GM23338 (cell line): ENCODE measurements around the gene FLRT2. TPM values are rescaled to one million over a fixed set of nuclear protein-coding genes. Genes with fewer than 3 reads are reported as not detected.

Experiments
- ATAC-seq: fragments of 200-7000 bp; cut with Tn5 transposase; 3 replicates; pipeline ENCODE4 v1.9.1; 2020
- DNase-seq: peaks from one replicate; pipeline ENCODE4 v3.0.0-alpha.2; 2015; ENCODE audit warnings: low spot score
- H2AFZ ChIP-seq: fragments of 200-600 bp; sonication (generic); 2 replicates; pipeline ENCODE4 v1.8.0; 2016; ENCODE audit warnings: antibody characterized with exemption, mild to moderate bottlenecking, moderate library complexity
- H3F3A ChIP-seq: fragments of 200-600 bp; sonication (generic); replicated peaks from 2 replicates; pipeline ENCODE4 v1.8.0; 2017; ENCODE audit warnings: antibody characterized with exemption, mixed run types, low read depth
- H3K27ac ChIP-seq: fragments of 200-600 bp; sonication (generic); 2 replicates; pipeline ENCODE4 v1.6.1; 2016; ENCODE audit warnings: low read depth
- H3K27me3 ChIP-seq: fragments of 200-600 bp; sonication (generic); 2 replicates; pipeline ENCODE4 v1.8.0; 2016; ENCODE audit warnings: mild to moderate bottlenecking, mixed run types, moderate library complexity; ENCODE audit not compliant: insufficient read depth
- H3K36me3 ChIP-seq: fragments of 200-600 bp; sonication (generic); 2 replicates; pipeline ENCODE4 v1.8.0; 2016; ENCODE audit warnings: mild to moderate bottlenecking; ENCODE audit not compliant: insufficient read depth
- H3K4me1 ChIP-seq: fragments of 200-600 bp; sonication (generic); 2 replicates; pipeline ENCODE4 v1.8.0; 2016; ENCODE audit warnings: mild to moderate bottlenecking, moderate library complexity; ENCODE audit not compliant: insufficient read depth
- H3K4me2 ChIP-seq: fragments of 200-600 bp; sonication (generic); 2 replicates; pipeline ENCODE4 v1.7.1; 2017; ENCODE audit warnings: mixed run types
- H3K4me3 ChIP-seq: fragments of 200-600 bp; sonication (generic); 2 replicates; pipeline ENCODE4 v1.6.1; 2016; ENCODE audit warnings: mixed run types
- H3K79me2 ChIP-seq: fragments of 200-600 bp; sonication (generic); replicated peaks from 2 replicates; pipeline ENCODE4 v1.8.0; 2017; ENCODE audit warnings: mild to moderate bottlenecking; ENCODE audit not compliant: insufficient read depth
- H3K9me2 ChIP-seq: fragments of 200-600 bp; sonication (generic); 2 replicates; pipeline ENCODE4 v1.8.0; 2017; ENCODE audit not compliant: insufficient read depth
- H4K20me1 ChIP-seq: fragments of 200-600 bp; sonication (generic); replicated peaks from 2 replicates; pipeline ENCODE4 v1.8.0; 2017; ENCODE audit warnings: mild to moderate bottlenecking; ENCODE audit not compliant: insufficient read depth
- H3K27ac Mint-ChIP-seq: 2 replicates; pipeline ENCODE4 v1.8.0; 2020; ENCODE audit warnings: inconsistent platforms, mild to moderate bottlenecking, moderate library complexity, mixed read lengths
- H3K27me3 Mint-ChIP-seq: 3 replicates; pipeline ENCODE4 v1.8.0; 2022; ENCODE audit warnings: low read depth, mild to moderate bottlenecking, moderate library complexity, mixed read lengths, inconsistent platforms; ENCODE audit not compliant: insufficient read depth, poor library complexity
- H3K36me3 Mint-ChIP-seq: 3 replicates; pipeline ENCODE4 v1.8.0; 2021; ENCODE audit warnings: low read depth, mild to moderate bottlenecking, inconsistent platforms, moderate library complexity, mixed read lengths
- H3K4me1 Mint-ChIP-seq: 3 replicates; pipeline ENCODE4 v1.8.0; 2020; ENCODE audit warnings: mild to moderate bottlenecking, inconsistent platforms, mixed read lengths
- H3K4me3 Mint-ChIP-seq: 3 replicates; pipeline ENCODE4 v1.8.0; 2021; ENCODE audit warnings: moderate library complexity, mild to moderate bottlenecking, inconsistent platforms, mixed read lengths
- H3K9me3 Mint-ChIP-seq: 3 replicates; pipeline ENCODE4 v1.8.0; 2020; ENCODE audit warnings: moderate library complexity, mild to moderate bottlenecking, inconsistent platforms, mixed read lengths
- CREB1 ChIP-seq: fragments of 250-450 bp; sonication (Bioruptor Pico); IDR thresholded peaks from 2 replicates; pipeline ENCODE4 v1.5.0; 2020; ENCODE audit warnings: low read depth, mild to moderate bottlenecking, moderate library complexity
- EZH2 ChIP-seq: fragments of 200-600 bp; sonication (generic); IDR thresholded peaks from one replicate; pipeline ENCODE4 v1.8.0; 2017; ENCODE audit warnings: antibody characterized with exemption, mild to moderate bottlenecking, low read depth; ENCODE audit not compliant: unreplicated experiment
- EZH2phosphoT487 ChIP-seq: fragments of 200-600 bp; sonication (generic); IDR thresholded peaks from one replicate; pipeline ENCODE4 v1.8.1; 2018; ENCODE audit warnings: antibody characterized with exemption; ENCODE audit not compliant: unreplicated experiment
- JUNB ChIP-seq: IDR thresholded peaks from one replicate; pipeline ENCODE4 v1.6.1; 2016; ENCODE audit warnings: antibody characterized with exemption; ENCODE audit not compliant: unreplicated experiment
- NANOG ChIP-seq: IDR thresholded peaks from 2 replicates; pipeline ENCODE4 v1.6.1; 2016; ENCODE audit warnings: antibody characterized with exemption, borderline replicate concordance
- POLR2AphosphoS5 ChIP-seq: IDR thresholded peaks from 2 replicates; pipeline ENCODE4 v1.6.1; 2016; ENCODE audit warnings: antibody characterized with exemption, low read depth
- STAT1 ChIP-seq: IDR thresholded peaks from one replicate; pipeline ENCODE4 v1.6.1; 2016; ENCODE audit warnings: antibody characterized with exemption; ENCODE audit not compliant: unreplicated experiment
- ZNF114 ChIP-seq: fragments of 250-450 bp; sonication (Bioruptor Pico); IDR thresholded peaks from 2 replicates; pipeline ENCODE4 v1.5.0; 2020; ENCODE audit warnings: mild to moderate bottlenecking, moderate library complexity
- ZNF331 ChIP-seq: fragments of 250-450 bp; sonication (Bioruptor Pico); IDR thresholded peaks from 2 replicates; pipeline ENCODE4 v1.5.0; 2020; ENCODE audit warnings: low read depth, mild to moderate bottlenecking, moderate library complexity
- ZNF462 ChIP-seq: fragments of 250-450 bp; sonication (Bioruptor Pico); IDR thresholded peaks from 2 replicates; pipeline ENCODE4 v1.5.0; 2020; ENCODE audit warnings: mild to moderate bottlenecking, moderate library complexity
- polyA plus RNA-seq: library from polyadenylated mRNA; unstranded; fragments of >200 nt; fragmentation: Nextera tagmentation; extraction: Ambion mirVana; gene quantifications from 2 replicates; pipeline ENCODE4 v1.2.1, GENCODE V29; 2016
- total RNA-seq: library from RNA; depleted of rRNA; stranded (reverse); fragments of >200 nt; shearing (Covaris generic); gene quantifications from 2 replicates; pipeline ENCODE4 v1.2.3, GENCODE V29; 2014
- TF ChIP-seq, protein P1 (sequence below): IDR thresholded peaks from 2 replicates; pipeline ENCODE4 v1.6.1; 2016; ENCODE audit warnings: antibody characterized with exemption
- TF ChIP-seq, protein P2 (sequence below): IDR thresholded peaks from one replicate; pipeline ENCODE4 v1.6.1; 2018; ENCODE audit warnings: antibody characterized with exemption; ENCODE audit not compliant: unreplicated experiment
- TF ChIP-seq, protein P3 (sequence below), 2 experiments: fragments of 200-600 bp in 1 of 2; sonication (generic) in 1 of 2; conservative IDR thresholded peaks; 2 replicates each; pipeline versions ENCODE4 v1.5.1 to v1.6.1; 2016 to 2017; ENCODE audit warnings: antibody characterized with exemption in 2 of 2, low read depth in 2 of 2, mild to moderate bottlenecking in 2 of 2, moderate library complexity in 1 of 2

Gene FLRT2
- total and polyA plus RNA-seq, 2 experiments from 2014 or later = 4.3 to 7.4 TPM

DNA sequence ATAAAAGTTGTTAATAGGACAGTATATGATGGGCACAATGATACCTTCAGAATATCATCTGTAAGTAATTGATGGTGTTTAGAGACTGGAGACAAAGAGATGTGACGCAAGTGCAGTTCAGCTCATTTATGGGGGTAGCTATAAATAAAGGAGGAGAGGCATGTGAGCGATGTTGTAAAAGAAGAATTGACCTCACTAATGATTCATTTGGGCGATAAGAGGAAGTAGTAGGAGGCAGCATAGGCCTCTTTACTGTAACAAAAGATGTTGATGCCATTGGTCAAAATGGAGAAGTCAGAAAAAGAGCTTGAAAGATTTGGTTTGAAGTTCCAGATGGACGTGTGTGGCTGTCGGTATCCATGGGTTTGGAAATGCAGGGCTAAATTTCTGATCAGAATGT, 70.0 kb downstream of the FLRT2 start:
- H3K9me2 ChIP-seq = peaks cover 8% of the 10 kb centered on the region; the same call in 1 of the 2 replicates
- H3K4me3 ChIP-seq = no peak overlapping the region
- peaks cover 11% of the 10 kb centered on the region for H3K4me1 ChIP-seq
- no peaks in the 10 kb centered on the region for H3K79me2 ChIP-seq
- H3K4me1 Mint-ChIP-seq = peaks cover 13% of the 10 kb centered on the region
- no peak overlapping the region for H3K27ac Mint-ChIP-seq
- no peak overlapping the region for H3K27ac ChIP-seq
- H4K20me1 ChIP-seq = no peaks in the 10 kb centered on the region
- H3K27me3 Mint-ChIP-seq = no peaks in the 10 kb centered on the region
- H3K9me3 Mint-ChIP-seq = no peaks in the 10 kb centered on the region
- no peaks in the 10 kb centered on the region for H3K36me3 Mint-ChIP-seq
- DNase-seq (no peak), ATAC-seq (no peak)
- H2AFZ ChIP-seq = no peak overlapping the region
- no peak overlapping the region for H3K4me2 ChIP-seq
- TF ChIP-seq, protein P1, sequence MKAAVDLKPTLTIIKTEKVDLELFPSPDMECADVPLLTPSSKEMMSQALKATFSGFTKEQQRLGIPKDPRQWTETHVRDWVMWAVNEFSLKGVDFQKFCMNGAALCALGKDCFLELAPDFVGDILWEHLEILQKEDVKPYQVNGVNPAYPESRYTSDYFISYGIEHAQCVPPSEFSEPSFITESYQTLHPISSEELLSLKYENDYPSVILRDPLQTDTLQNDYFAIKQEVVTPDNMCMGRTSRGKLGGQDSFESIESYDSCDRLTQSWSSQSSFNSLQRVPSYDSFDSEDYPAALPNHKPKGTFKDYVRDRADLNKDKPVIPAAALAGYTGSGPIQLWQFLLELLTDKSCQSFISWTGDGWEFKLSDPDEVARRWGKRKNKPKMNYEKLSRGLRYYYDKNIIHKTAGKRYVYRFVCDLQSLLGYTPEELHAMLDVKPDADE = no peak
- TF ChIP-seq NANOG (no peak), EZH2 (no peak), POLR2AphosphoS5 (no peak), ZNF462 (no peak), CREB1 (CRISPR knock-in tag) (no peak), STAT1 (no peak), EZH2phosphoT487 (no peak), JUNB (no peak), ZNF331 (no peak), ZNF114 (no peak)
- TF ChIP-seq, protein P2, sequence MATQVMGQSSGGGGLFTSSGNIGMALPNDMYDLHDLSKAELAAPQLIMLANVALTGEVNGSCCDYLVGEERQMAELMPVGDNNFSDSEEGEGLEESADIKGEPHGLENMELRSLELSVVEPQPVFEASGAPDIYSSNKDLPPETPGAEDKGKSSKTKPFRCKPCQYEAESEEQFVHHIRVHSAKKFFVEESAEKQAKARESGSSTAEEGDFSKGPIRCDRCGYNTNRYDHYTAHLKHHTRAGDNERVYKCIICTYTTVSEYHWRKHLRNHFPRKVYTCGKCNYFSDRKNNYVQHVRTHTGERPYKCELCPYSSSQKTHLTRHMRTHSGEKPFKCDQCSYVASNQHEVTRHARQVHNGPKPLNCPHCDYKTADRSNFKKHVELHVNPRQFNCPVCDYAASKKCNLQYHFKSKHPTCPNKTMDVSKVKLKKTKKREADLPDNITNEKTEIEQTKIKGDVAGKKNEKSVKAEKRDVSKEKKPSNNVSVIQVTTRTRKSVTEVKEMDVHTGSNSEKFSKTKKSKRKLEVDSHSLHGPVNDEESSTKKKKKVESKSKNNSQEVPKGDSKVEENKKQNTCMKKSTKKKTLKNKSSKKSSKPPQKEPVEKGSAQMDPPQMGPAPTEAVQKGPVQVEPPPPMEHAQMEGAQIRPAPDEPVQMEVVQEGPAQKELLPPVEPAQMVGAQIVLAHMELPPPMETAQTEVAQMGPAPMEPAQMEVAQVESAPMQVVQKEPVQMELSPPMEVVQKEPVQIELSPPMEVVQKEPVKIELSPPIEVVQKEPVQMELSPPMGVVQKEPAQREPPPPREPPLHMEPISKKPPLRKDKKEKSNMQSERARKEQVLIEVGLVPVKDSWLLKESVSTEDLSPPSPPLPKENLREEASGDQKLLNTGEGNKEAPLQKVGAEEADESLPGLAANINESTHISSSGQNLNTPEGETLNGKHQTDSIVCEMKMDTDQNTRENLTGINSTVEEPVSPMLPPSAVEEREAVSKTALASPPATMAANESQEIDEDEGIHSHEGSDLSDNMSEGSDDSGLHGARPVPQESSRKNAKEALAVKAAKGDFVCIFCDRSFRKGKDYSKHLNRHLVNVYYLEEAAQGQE = no peak
- TF ChIP-seq, protein P3, sequence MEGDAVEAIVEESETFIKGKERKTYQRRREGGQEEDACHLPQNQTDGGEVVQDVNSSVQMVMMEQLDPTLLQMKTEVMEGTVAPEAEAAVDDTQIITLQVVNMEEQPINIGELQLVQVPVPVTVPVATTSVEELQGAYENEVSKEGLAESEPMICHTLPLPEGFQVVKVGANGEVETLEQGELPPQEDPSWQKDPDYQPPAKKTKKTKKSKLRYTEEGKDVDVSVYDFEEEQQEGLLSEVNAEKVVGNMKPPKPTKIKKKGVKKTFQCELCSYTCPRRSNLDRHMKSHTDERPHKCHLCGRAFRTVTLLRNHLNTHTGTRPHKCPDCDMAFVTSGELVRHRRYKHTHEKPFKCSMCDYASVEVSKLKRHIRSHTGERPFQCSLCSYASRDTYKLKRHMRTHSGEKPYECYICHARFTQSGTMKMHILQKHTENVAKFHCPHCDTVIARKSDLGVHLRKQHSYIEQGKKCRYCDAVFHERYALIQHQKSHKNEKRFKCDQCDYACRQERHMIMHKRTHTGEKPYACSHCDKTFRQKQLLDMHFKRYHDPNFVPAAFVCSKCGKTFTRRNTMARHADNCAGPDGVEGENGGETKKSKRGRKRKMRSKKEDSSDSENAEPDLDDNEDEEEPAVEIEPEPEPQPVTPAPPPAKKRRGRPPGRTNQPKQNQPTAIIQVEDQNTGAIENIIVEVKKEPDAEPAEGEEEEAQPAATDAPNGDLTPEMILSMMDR (conservative IDR thresholded peaks at IDR 0.05; ENCODE audit: low read depth in 2 of 2) = no peak
- H3F3A ChIP-seq = no peaks in the 10 kb centered on the region
- H3K27me3 ChIP-seq = no peaks in the 10 kb centered on the region
- no peak overlapping the region for H3K4me3 Mint-ChIP-seq
- no peaks in the 10 kb centered on the region for H3K36me3 ChIP-seq
